NCI-H1930 (cell line): ENCODE results near the gene STK32B.

Experiments used
- DNase-seq, 2 experiments: peaks; one replicate each; lab custom pipeline; 2025; lab: John Stamatoyannopoulos, UW

Gene STK32B

DNA sequence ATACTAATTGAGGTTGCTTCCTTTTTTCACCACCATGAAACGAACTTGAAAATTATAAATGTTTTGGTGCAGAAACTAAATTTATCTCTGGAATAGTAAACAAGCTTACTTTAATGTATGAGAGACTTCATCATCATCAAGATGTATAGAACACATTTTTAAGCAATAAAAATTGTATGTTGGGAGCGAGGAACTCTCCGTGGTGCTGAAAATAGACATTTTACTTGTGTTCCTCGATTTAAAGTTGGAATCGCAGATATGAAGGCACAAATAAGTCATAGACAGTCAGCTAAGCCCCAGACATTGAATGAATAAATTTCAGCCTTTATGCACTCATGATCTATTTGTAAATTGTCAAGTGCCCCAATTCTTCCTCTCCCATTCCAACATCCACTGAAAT, 310.7 kb downstream of the STK32B start:
- no peak for DNase-seq

DNA sequence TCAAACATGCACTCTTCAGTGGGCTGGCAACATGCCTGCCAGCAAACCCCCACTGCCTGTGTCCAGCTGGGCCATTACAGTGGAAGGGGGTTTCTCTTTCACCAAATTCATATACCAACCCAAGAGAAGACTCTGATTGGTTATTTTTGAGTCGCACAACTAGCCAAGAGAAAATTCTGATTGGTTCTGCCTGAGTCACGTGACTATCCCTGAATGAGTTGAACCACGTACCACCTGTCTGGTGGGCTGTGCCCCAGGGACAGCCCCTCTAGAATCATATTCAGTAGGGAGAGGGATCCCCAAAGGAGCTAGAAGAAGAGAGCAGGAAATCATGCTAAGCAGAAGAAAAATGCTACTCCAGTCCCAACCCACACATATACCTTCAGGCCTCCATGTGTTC, 313.1 kb downstream of the STK32B start:
- no peak for DNase-seq

DNA sequence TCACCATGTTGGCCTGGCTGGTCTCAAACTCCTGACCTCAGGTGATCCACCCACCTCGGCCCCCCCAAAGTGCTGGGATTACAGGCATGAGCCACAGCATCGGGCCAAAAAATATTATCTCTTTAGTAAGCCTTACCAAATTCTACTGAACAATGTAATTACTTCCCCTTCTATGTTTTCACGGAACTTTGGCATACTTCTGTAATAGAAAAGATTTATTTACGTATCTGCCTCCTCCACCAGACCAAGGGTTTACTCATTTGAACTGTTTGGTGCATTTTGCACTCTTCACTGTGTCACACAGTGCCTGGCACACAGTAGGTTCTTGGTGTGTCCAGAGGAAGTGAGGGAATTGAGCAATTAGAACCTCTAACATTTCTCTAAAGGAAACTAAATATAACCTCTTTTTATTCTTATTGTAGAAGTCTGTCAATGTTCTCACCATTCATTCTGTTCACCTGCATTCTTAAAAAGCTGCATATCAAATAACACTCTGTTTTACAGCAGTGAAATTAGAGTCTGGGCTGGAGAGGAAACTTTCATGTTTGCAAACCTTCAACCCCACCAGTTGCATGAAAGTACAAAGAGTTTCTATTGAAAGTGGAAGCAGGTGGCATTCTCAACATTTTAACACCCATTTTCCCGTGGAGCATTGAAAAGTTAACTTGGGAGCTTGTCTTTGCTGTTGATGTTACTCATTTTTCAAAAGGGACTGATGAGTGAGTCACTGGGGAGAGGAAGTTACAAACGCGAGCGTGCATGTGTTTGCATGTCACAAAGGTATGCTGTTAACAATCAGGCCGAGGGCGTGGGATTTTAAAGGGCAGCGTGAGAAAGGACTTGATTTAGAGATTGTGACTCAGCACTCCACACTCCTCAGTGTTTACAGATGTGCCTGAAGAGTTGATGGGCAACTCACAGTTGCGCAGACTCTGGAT, 314.1 kb downstream of the STK32B start:
- DNase-seq = no peak

DNA sequence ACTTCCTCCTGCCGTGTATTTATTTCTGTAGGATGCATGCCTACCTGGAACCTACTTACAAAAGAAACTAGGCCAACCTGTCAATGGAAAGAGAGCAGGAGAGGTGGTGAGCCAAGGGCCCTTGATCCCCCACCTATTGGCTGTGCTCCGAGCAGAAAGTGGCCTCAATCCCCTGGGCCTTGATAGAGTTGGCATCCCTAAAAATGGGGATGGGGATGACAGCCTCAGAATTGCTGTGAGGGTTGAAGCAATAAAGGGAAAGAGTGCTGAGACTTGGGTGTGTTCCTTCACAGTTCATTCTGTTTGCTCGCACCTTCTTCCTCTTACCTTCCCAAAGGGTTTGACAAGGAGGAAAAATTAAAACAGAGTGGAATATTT, 314.7 kb downstream of the STK32B start:
- DNase-seq = no peak

DNA sequence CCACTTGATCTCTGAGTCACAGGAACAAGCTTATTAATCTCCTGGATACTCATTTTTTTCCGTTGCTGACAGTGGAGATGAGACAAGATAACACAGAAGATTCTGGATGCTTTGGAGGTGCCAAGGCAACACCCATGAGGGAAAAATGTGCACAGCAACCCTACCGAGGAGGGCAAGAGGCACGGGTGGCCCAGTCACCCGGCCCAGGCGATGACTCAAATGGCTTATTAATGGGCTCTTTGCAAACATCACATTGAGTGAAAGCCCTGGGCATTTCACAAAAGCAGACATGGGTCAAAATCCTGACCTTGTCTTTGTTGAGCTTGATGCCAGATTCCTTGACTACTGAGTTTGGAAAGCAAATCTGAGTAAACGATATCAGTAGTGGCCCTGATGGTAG, 315.1 kb downstream of the STK32B start:
- DNase-seq = no peak

DNA sequence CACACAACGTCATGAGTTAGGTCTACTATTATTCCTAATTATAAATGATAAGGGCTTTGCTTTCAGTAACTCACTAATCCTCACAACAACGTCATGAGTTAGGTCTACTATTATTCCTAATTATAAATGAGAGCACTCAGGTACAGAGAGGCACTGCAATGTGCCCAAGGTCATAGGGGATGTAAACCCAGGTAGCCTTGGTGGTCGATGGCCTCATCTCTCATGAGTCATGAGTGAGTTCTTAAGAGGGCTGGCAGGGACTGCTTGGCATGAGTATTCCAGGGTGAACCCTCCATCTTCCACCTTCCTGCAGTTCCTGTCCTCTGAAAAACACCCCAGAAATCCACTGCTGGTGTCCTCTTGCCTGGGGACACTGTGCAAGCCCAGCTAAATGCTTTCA, 317.1 kb downstream of the STK32B start:
- DNase-seq = no peak

DNA sequence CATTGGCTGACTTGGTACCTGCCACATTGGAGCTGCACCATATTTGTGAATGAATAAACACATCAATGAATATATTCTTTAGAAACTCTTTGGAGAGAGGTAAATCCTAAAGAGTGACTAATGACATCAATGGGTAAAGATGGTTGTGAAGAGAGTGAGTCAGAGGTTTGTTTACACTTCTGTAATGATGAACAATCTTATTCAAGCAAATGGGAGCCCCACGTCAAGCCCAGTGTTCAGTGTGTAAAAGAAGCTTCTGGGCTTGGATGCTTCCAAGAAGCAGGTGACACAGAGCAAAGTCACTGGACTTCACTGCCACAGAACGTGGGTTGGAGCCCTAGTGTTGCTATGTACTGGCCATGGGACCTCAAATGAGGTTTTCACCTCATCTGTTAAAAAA, 319.0 kb downstream of the STK32B start:
- DNase-seq = no peak

DNA sequence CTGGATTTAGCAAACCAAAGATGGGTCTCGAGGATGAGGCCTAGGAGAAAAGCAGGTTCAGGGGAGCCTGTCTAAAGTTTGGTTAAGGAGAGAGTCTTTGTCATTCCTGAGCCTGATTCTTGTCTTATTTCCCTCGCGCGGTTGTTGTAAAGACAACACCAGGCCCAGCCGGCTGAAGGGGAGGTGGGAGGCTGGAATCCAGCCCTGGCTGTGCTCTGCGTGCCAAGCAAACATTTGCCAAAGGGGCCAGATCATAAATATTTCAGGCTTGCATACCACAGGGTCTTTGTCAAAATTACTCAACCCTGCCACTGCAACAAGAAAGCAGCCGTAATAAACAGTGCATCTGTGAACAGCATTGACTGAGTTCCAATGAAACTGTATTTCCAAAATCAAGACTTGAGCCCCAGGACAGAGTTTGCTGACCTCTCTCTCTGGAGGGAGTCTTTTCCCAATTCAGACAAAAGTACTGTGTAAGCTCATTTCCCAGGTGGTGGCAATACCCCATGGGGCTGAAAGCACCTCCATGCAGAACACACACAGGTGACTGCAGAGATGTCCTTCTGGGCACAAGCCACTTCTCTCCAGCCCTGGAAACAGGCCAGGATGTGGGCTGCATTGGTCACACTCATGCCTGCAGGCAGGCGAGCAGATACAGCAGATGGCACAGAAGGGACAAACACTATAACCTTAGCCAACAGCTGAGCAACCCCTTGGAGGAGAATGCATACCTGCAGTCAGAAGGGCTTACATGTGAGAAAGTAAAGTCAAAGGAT, 320.3 kb downstream of the STK32B start:
- no peak for DNase-seq

DNA sequence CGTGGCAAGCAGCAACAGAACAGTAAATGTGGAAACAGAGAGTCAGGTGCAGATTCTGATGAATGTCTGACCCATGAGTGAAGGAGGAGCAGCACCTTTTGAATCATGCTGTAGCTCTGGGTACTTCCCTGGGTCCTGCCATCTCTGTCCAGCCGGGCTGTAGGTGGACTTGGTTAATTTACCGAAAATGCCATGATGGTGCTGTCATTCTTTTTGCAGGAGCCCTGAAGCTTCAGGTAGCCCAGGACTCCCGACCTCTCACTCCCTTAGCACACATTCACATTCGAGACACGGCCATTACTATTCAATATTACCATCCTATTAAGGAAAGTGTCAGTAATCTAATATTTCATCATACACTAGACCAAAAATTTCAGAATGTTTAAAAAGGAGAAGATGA, 320.9 kb downstream of the STK32B start:
- DNase-seq = no peak

DNA sequence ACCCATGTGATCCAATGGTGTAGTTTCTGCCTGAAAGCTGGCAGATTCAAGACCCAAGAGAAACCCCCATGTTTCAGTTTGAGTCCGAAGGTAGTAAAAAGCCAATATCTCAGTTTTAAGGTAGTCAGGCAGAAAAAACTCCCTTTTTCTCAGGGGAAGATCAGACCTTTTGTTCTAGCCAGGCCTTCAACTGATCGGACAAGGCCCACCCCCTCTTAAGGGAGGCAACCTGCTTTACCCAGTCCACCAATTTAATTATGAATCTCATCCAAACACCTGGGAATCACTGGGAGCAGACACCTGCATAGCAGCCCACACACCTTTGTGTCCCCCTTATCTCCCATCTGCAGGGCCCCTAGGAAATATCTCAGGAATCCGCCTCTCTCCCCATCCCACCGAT, 322.0 kb downstream of the STK32B start:
- no peak for DNase-seq

DNA sequence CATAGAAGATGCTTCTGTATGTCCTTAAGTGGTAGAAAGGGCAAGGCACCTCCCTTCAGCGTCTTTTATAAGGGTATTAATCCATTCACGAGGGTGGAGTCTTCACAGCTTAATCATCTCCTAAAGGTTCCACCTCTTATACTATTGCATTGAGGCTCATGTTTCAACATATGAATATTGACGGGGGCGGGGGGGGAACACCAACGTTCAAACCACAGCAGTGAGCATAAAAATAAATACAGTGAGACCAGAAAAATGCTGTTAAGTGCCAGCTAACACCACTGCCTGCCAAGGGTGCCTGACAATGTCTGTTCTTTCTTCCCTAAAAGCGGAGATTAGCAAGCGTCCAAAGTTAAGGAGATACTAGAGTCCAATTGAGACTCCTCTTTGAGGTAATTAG, 323.3 kb downstream of the STK32B start:
- no peak for DNase-seq

DNA sequence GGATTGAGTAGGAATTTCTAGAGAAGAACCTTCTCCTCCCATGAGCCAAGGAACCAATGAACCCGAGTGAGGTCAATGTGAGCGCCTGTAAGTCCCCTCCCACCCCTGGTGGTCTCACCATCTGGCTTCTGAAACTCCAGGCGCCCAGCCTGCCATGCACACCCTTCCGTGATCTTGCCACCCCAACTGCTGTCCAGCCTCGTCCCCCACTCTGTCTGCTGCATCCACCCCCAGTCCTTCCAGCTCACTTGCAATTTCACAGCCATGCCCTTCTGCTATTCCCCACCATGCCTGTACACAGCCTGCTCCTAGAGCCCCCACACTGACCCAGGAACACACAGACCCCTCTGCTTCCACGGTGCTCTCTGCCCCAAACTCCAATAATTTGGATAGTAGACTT, 323.7 kb downstream of the STK32B start:
- no peak for DNase-seq

DNA sequence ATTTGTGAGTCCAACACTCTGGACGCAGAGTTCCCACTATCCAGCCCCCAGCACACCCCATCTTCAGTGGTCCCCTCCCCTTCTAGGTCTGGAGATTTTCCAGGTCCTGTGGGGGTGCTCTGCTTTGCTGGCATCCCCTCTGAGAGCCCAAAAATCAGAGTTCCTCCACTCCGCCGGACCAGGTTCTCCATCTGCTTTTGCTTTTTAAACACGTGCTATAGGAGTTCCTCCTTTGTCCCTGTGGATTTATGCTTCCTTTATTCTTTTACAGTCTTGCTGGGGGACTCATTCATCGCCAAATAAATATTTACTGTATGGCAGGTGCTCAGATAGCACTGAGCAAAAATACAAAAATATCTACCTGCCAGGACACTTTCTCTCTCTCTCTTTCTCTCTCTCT, 324.7 kb downstream of the STK32B start:
- DNase-seq = no peak

DNA sequence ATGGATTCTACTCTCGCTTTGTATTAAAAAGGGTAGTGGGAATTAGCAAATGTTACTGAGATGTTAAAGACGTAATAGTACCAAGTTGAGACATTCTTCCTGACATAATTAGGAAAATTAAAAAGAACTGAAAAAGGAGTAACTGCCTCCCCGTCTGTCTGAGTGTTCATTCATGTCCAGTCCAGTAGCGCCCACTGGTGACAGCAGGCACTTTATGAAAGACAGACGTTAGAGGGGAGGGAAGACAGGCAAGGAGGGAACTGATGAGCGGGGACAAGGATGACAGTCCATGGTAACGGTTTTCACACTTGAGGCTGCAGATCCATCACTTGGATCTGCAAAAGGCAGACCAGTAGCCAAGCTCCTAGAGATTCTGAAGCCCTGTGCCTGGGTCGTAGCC, 326.7 kb downstream of the STK32B start:
- DNase-seq = no peak

DNA sequence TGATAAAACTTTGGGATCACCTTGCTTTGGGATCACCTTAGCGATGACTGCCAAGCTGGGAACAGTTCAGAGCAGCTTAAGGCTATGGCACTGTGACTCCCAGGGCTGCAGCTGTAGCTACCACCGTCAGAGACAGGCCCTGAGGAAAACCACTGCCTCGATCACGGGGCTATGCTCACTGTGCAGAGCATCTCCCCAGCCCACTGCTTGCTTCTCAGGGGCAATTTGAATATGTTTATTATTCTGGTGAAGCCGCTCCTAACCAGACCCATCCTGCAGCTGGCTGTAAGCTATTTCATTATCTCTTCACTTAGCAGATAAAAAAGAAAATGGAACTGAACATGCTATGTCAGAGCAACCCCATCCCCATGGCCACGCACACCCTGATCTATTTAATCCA, 328.6 kb downstream of the STK32B start:
- no peak for DNase-seq

DNA sequence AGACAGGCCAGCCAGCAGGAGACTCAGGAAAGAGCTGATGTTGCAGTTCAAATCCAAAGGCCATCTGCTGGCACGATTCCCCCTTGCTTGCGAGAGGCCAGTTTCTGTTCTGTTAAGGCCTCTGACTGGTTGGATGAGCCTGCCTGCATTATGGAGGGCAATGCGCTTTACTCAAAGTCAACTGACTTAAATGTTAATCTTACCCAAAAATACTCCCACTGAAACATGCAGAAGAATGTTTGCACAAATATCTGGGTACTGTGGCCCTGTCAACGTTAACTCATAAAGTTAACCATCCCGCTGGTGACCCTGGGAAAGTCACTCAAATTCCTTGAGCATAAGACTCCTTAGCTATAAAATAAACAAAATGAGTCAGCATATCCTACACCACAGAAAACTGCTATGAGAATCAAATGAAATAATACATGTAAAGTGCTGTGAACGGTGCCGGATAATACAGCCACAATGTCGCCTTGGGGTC, 330.7 kb downstream of the STK32B start:
- no peak for DNase-seq

DNA sequence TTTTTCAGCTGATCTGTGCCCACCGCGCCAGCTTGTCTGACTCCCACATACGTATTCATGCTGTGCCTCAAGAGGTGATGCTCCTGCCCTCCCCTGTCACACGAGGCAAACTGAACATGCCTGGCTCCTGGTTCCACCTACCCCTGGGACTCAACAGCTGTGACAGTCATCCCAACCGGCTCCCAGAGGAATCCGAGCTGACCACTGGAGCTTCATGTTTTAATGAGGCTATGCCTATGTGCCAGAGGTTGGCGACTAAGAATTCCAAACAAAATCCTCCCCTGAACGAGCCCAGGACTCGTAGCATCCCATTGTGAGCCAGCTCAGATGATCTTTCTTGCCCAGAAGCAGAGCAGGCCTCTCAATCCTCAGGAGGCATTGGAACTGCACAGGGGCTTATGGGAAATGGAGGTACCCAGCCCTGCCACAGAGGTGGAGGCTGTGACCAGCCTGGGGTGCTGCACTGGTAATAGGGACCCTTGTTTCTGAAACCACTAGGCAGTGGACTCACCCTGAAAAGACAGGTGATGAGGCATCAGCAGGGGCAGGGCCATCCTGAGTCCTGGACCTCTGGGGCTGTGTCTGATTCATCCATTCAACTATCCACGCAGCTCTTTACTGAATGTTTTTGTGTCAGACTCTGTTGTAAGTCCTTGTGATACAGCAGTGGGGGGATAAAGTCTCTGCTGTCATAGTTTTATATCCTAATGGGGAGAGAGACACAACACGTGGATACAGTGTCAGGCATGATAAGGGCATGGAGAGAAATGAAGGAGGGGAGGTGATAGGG, 332.1 kb downstream of the STK32B start:
- DNase-seq = no peak

DNA sequence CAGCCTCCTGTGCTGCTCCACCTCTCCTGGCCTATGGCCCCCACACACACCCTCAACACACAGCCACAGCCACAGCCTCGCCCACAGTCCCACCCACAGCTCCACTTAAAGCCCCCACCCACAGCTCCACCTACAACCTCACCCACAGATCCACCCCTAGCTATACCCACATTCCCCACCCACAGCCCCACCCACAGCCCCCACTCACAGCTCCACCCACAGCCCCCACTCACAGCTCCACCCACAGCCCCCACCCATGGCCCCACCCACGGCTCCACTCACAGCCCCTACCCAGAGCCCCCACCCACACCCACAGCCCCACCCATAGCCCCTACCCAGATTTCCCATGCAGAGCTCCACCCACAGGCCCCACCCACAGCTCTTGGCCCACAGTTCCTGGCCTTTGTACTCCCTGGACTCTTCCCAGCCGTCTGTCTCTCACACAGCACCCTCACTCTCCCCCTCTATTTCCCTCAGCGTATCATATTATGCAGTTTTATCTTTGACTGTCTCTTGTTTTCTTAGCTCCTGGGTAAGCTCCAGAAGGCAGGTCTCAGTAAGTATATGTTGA, 334.5 kb downstream of the STK32B start:
- DNase-seq = no peak

DNA sequence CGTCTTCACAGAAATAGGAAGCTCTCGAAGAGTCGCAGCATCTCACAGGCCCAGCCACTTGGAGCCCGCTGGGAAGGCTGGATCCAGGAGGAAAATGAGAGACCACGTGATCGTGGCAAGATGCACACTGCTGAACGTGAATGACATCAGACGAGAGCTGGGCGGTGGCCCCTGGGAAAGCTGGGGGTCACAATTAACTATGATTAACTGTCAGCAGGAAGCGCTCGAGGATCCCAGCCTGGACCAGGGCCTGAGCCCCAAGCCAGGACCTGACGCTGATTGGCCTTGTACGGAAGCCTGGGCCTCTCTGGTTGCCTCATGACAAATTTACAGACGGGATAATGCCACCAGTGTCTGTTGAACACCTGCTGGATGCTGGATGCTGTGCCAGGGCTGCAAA, 335.6 kb downstream of the STK32B start:
- no peak for DNase-seq

DNA sequence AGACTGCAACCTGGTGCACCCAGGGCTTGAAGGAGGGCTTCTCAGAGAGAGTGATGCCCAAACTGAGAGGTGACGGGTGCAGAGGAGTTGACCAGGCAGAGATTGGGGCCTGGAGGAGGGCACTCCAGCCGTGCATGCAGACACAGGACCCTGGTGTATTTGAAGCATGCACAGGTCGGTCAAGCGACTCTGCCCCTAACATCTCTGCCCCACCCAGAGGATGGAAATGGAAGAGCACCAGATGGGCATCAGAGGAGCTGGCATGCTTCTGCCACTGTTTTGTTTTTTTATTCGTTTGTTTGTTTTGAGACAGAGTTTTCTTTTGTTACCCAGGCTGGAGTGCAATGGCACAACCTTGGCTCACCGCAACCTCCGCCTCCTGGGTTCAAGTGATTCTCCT, 336.2 kb downstream of the STK32B start:
- no peak for DNase-seq

DNA sequence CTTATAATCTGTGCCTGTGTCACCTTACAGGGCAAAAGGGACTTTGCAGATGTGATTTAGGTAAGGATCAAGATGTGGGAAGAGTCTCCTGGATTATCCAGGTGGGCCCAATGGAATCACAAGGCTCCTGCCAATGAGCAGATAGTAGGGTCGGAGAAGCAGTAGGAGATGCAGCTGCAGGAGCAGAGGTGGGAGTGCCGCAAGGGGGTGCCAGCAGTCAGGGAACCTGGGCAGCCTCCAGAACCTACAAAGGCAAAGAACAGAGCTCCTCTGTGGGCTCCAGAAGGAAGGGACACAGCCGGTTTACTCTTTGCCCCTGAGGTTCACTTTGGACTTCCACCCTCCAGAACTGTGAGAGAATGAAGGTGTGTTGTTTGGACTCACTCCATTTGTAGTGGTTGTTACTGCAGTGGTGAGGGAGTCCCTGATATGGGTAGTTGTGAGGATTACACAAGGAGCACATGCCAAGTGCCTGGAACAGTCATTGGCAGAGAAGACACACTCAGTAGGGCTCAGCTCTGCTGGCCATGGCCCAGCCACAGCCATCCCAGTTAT, 338.6 kb downstream of the STK32B start:
- DNase-seq = no peak

DNA sequence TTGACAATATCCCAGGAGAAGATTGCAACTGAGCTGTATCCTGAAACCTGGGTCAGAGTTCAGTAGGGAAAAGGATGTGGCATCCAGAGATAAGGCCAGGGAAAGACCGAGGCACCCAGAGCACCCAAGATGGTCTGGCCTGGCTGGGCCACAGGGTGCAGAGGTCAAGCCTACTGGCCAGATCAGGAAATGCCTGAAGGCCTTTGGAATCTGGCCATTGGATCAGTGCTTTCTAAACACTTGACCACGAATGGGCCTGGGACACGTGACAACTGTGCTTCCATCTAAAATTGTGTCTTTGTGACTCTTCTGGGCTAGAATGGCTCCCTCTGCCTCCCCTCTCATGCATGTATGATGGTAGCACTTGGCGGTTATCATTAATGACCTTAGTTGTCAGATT, 340.2 kb downstream of the STK32B start:
- no peak for DNase-seq
